ENCODE data around the gene TTC17.
A peak's percentile ranks its signal among the peaks of the same experiment; 100 is the strongest.

Gene TTC17

DNA sequence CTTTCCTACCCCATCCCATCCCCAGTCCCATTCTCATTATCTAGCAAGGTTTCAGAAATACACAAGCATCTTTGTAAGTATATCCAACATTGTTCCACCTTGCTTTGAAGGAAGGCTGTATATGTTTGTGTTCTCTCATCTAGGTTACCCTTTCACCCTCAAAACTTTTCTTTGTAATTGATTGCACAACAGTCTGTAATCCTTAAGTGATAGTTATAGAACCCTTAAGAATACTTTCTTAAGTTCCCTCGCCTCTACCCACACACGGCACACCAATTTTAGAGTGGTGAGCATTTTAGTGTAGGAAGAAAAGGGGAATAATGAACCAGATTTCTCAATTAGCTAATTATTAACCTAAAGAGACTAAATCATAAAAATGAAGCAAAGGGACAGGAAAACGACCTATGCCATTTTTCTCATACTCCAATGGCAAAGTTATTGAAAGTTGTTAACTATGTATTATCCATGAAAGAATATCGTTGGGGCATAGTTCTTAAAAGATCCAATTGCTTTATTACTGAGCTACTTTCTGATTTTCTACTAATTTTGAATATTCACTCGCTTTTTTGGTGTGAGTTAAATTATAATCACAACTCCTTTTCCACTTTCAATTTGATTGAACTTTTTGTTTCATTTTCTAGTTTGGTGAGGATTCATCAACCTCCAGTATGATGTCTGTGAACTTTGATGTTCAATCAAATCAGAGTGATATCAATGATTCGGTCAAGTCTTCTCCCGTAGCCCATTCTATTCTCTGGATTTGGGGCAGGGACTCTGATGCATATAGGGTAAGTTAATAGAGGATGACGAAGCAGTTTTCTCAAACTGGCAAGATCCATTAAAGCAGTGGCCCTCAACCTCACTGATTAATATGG, 44.9 kb downstream of the TTC17 start:
- TF ChIP-seq, protein P1, sequence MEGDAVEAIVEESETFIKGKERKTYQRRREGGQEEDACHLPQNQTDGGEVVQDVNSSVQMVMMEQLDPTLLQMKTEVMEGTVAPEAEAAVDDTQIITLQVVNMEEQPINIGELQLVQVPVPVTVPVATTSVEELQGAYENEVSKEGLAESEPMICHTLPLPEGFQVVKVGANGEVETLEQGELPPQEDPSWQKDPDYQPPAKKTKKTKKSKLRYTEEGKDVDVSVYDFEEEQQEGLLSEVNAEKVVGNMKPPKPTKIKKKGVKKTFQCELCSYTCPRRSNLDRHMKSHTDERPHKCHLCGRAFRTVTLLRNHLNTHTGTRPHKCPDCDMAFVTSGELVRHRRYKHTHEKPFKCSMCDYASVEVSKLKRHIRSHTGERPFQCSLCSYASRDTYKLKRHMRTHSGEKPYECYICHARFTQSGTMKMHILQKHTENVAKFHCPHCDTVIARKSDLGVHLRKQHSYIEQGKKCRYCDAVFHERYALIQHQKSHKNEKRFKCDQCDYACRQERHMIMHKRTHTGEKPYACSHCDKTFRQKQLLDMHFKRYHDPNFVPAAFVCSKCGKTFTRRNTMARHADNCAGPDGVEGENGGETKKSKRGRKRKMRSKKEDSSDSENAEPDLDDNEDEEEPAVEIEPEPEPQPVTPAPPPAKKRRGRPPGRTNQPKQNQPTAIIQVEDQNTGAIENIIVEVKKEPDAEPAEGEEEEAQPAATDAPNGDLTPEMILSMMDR (IDR thresholded peaks at IDR 0.05; ENCODE audit: low read depth, low read length) = no peak

DNA sequence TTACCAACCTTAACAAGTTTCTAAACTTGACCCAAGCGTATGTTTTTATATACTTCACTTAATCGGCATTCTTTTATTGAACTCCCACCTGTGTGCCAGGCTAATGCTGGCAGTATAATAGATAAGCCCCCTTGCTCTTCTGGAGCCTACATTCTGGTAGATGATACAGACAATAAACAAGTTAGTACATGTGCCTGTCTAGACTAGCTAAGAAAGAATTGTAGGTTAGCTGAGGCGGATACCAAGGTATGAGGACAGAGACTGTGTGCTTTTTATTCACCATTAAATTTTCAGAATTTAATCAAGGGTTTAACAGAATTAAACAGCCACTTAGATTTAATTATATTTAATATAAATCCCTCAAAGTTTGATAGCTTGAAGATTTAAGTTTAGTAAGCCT, 45.7 kb downstream of the TTC17 start:
- no peak overlapping the region for H3K4me3 ChIP-seq (ENCODE audit: low read depth, low read length)
- TF ChIP-seq, protein P1 (IDR thresholded peaks at IDR 0.05; ENCODE audit: low read depth, low read length) = no peak

More for the DNA sequence above, 44.9 kb downstream of the TTC17 start:
- no peak overlapping the region for H3K4me3 ChIP-seq (ENCODE audit: low read depth, low read length)

DNA sequence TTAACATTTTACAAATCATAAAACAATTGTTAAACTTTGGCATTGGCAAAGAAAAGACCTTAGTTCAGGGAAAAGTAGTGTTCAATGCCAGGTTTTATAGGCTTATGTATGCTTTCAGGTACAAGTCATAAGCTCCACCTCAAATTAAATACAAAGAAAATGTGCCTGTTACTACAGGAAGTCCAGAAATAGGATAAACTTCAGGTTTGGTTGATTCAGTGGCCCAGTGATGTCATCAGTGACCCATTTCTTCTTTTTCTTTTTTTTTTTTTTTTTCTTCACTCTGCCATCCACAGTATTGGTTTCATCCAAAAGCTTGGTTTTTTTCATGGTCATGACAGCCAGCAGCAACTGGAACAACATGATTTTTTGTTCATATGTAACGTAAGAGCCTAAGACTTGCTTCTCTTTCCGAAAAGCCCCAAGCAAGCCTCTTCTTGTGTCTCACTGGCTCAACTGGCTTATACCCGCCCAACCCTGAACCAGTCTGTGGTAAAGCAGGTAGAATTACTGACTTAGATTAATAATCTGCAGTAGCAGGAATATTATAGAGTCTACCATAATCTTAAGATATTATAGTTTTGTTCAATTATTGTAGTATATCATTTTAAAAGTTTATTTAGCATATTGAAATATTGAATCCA, 46.2 kb downstream of the TTC17 start:
- no peak overlapping the region for H3K4me3 ChIP-seq (ENCODE audit: low read depth, low read length)
- TF ChIP-seq, protein P1 (IDR thresholded peaks at IDR 0.05; ENCODE audit: low read depth, low read length) = no peak

GRCh38 chr11:43408277-43408676, 49.6 kb downstream of the TTC17 start:
- TF ChIP-seq, protein P1 (IDR thresholded peaks at IDR 0.05; ENCODE audit: low read depth, low read length) = no peak
- no peak overlapping the region for H3K4me3 ChIP-seq (ENCODE audit: low read depth, low read length)

DNA sequence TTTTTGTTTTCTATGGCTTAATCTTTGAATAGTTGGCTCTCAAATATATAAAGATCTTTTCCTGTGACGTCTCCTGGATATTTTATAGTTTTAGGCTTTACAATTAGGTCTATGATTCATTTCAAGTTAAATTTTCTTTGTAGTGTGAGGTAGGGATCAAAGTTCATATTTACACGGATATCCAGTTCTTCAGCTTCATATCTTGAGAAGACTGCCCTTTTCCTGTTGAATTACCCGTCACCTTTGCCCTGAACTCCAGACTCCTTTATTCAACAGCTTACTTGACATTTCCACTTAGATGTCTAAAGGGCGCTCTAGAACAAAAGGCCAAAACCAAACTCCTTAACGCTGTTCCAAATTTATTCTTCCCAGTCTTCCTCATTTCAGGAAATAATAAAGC, 51.7 kb downstream of the TTC17 start:
- TF ChIP-seq, protein P1 (IDR thresholded peaks at IDR 0.05; ENCODE audit: low read depth, low read length) = no peak
- no peak overlapping the region for H3K4me3 ChIP-seq (ENCODE audit: low read depth, low read length)

DNA sequence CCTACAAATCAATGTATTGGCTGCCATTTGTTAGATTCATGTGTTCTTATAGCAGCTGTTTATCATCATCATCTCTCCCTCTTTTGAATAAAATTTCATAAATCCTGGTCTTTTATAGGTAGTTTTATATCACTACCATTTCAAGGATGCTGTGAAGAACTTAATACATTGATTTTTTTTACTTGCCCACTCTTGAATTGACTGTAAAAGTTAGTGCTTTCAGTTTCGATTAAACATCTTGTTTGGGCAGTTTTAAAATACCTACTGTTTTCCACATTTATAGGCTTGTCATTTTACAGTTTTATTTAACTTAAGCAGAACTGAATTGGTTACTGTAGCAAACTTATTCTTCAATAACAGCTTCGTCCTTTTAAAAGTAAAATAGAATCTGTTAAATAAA, 59.5 kb downstream of the TTC17 start:
- TF ChIP-seq, protein P1 (IDR thresholded peaks at IDR 0.05; ENCODE audit: low read depth, low read length) = no peak
- no peak overlapping the region for H3K4me3 ChIP-seq (ENCODE audit: low read depth, low read length)

DNA sequence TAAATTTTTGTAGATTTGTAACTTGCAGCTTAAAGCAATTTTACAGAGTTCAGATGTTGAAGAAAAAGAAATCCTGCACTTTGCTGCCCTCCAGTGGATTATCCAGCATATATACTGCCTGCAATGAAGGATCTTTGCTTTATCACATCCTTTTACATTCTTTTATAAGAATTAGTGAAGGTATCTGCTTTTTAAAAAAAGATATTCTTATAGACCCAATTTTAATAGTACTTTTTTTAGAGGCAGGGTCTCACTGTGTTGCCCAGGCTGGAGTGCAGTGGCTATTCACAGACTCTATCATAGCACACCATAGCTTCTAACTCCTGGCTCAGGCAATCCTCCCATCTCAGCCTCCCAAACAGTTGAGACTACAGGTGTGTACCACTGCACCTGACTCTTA, 60.7 kb downstream of the TTC17 start:
- TF ChIP-seq, protein P1 (IDR thresholded peaks at IDR 0.05; ENCODE audit: low read depth, low read length) = peak; percentile 52

More for the DNA sequence above, 60.7 kb downstream of the TTC17 start:
- no peak overlapping the region for H3K4me3 ChIP-seq (ENCODE audit: low read depth, low read length)
